OCI-LY7 (cell line): ENCODE results near the gene PRSS38.

ENCODE experiments used
- CTCF ChIP-seq: fragments of 200-600 bp; sonication (generic); conservative IDR thresholded peaks from 2 replicates; pipeline ENCODE4 v1.5.1; 2014; ENCODE audit warnings: mild to moderate bottlenecking, antibody characterized with exemption, low read length, moderate library complexity, mixed read lengths
- EZH2phosphoT487 ChIP-seq: fragments of 200-600 bp; sonication (generic); IDR thresholded peaks from 2 replicates; pipeline ENCODE4 v1.6.1; 2018; ENCODE audit warnings: low read depth, borderline replicate concordance, mild to moderate bottlenecking, mixed run types, antibody characterized with exemption, low read length, moderate library complexity, mixed read lengths

GRCh38 chr1:227769936-227770494 lies 45.5 kb upstream of the PRSS38 start:
- no peak for TF ChIP-seq CTCF
- no peak for TF ChIP-seq EZH2phosphoT487
